Measurements from ENCODE around the gene AFF3.

DNA sequence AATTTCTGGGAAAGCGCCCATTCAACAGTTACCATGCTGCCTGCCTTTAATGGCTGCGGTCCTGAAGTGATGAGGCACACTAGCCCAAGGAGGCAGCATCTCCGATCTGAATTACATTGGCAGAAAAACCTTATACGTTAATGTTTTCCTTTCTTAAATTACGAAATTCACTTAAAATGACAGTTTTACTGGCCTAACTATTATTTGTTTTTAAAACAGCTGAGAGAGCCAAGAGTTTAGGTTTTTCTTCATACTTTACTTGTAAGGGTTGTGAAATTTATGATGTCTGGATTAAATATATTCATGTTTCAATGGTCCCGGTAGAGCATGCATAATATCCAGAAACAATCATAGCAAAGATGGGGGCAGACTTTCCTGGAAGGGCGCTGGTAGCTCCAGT, 537.4 kb downstream of the AFF3 start:
- no peak for TF ChIP-seq POLR2A (IDR thresholded peaks at IDR 0.05)
- TF ChIP-seq, protein P1, sequence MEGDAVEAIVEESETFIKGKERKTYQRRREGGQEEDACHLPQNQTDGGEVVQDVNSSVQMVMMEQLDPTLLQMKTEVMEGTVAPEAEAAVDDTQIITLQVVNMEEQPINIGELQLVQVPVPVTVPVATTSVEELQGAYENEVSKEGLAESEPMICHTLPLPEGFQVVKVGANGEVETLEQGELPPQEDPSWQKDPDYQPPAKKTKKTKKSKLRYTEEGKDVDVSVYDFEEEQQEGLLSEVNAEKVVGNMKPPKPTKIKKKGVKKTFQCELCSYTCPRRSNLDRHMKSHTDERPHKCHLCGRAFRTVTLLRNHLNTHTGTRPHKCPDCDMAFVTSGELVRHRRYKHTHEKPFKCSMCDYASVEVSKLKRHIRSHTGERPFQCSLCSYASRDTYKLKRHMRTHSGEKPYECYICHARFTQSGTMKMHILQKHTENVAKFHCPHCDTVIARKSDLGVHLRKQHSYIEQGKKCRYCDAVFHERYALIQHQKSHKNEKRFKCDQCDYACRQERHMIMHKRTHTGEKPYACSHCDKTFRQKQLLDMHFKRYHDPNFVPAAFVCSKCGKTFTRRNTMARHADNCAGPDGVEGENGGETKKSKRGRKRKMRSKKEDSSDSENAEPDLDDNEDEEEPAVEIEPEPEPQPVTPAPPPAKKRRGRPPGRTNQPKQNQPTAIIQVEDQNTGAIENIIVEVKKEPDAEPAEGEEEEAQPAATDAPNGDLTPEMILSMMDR (IDR thresholded peaks at IDR 0.05), result no peak

All from uterus (tissue), 2 donors.